HCT116 (cell line): Measurements from ENCODE around the gene EHMT1. TPM values are rescaled to one million over a fixed set of nuclear protein-coding genes. Genes with fewer than 3 reads are reported as not detected.

Experiments
- ATAC-seq: fragments of 200-7000 bp; cut with Tn5 transposase; 2 replicates; pipeline ENCODE4 v1.9.1; 2020; ENCODE audit warnings: mild to moderate bottlenecking, moderate library complexity
- BruUV-seq: library from RNA; stranded (reverse); fragments of 400-500 nt; replicated peaks from 2 replicates; lab custom pipeline; 2021; lab: Mats Ljungman, UMichigan
- CTCF ChIA-PET: fragments of 300-600 bp; sonication (Branson Sonifier 250); formaldehyde crosslinking; loops from one replicate; lab custom pipeline; 2021; ENCODE audit warnings: antibody characterized with exemption; lab: Charles Lee
- POLR2A ChIA-PET: fragments of 300-600, 350-600 bp; sonication (Branson Sonifier 250); formaldehyde crosslinking; loops from one replicate; lab custom pipeline; 2021; ENCODE audit warnings: antibody characterized with exemption; lab: Charles Lee
- RAD21 ChIA-PET, 2 experiments: fragments of 300-600 bp; sonication (Branson Sonifier 250); formaldehyde crosslinking; loops; one replicate each; lab custom pipeline; 2023; ENCODE audit warnings: low total read pairs in 2 of 2; ENCODE audit not compliant: uncharacterized antibody in 2 of 2, unreplicated experiment in 2 of 2, low non-redundant PET in 1 of 2; lab: Charles Lee
- DNase-seq: peaks from one replicate; pipeline ENCODE4 v3.0.0-alpha.2; 2010; ENCODE audit warnings: low read depth, low spot score
- H2AFZ ChIP-seq: fragments of 200-600 bp; shearing (Covaris generic), sonication (generic); 2 replicates; pipeline ENCODE4 v1.6.1; 2017; ENCODE audit warnings: low read depth, mixed run types, mixed read lengths, antibody characterized with exemption, low read length; ENCODE audit not compliant: poor library complexity, severe bottlenecking
- H3K27ac ChIP-seq: 2 replicates; pipeline ENCODE4 v1.5.1; 2012; ENCODE audit warnings: low read depth, low read length
- H3K27me3 ChIP-seq: fragments of 200-600 bp; sonication (generic); 2 replicates; pipeline ENCODE4 v1.6.1; 2016; ENCODE audit warnings: mixed run types, low read length, mixed read lengths; ENCODE audit not compliant: insufficient read depth
- H3K36me3 ChIP-seq, 2 experiments: fragments of 200-500 bp in 1 of 2; fragments of 200-600 bp in 1 of 2; sonication (Bioruptor generic) in 1 of 2; sonication (generic) in 1 of 2; 2 replicates each; pipeline versions ENCODE4 v1.5.1 to v1.6.1; 2014 to 2016; ENCODE audit warnings: low read length in 2 of 2, inconsistent platforms in 1 of 2, mixed read lengths in 1 of 2, mixed run types in 1 of 2; ENCODE audit not compliant: insufficient read depth in 2 of 2, control insufficient read depth in 1 of 2
- H3K4me1 ChIP-seq, 2 experiments: fragments of 200-600 bp in 1 of 2; sonication (generic) in 1 of 2; 2 replicates each; pipeline versions ENCODE4 v1.5.1 to v1.6.1; 2012 to 2017; ENCODE audit warnings: low read length in 2 of 2, inconsistent platforms in 1 of 2, mild to moderate bottlenecking in 1 of 2, mixed read lengths in 1 of 2, mixed run types in 1 of 2, moderate library complexity in 1 of 2; ENCODE audit not compliant: insufficient read depth in 2 of 2, control insufficient read depth in 1 of 2
- H3K4me2 ChIP-seq: fragments of 200-600 bp; sonication (generic); 2 replicates; pipeline ENCODE4 v1.6.1; 2017; ENCODE audit warnings: mixed run types, low read length, mixed read lengths
- H3K4me3 ChIP-seq, 2 experiments: fragments of 200-600 bp in 1 of 2; sonication (generic) in 1 of 2; replicated peaks in 1 of 2; 2 replicates each; pipeline ENCODE4 v1.5.1; 2011 to 2016; ENCODE audit warnings: low read length in 2 of 2, control low read depth in 1 of 2, low read depth in 1 of 2, mild to moderate bottlenecking in 1 of 2, mixed read lengths in 1 of 2, mixed run types in 1 of 2
- H3K79me2 ChIP-seq: fragments of 200-600 bp; sonication (generic); 2 replicates; pipeline ENCODE4 v1.6.1; 2017; ENCODE audit warnings: mild to moderate bottlenecking, mixed run types, low read length, moderate library complexity, mixed read lengths; ENCODE audit not compliant: insufficient read depth
- H3K9ac ChIP-seq: fragments of 200-600 bp; sonication (generic); 2 replicates; pipeline ENCODE4 v1.6.1; 2016; ENCODE audit warnings: low read length, mixed read lengths
- H3K9me2 ChIP-seq: fragments of 200-600 bp; sonication (generic), shearing (Covaris generic); 2 replicates; pipeline ENCODE4 v1.6.1; 2017; ENCODE audit warnings: mixed run types, mild to moderate bottlenecking, moderate library complexity; ENCODE audit not compliant: insufficient read depth
- H3K9me3 ChIP-seq, 2 experiments: fragments of 200-500 bp in 1 of 2; fragments of 200-600 bp in 1 of 2; sonication (Bioruptor generic) in 1 of 2; sonication (generic) in 1 of 2; 2 replicates each; pipeline ENCODE4 v1.6.1; 2014 to 2017; ENCODE audit warnings: low read length in 2 of 2, mixed read lengths in 2 of 2, inconsistent platforms in 1 of 2, low read depth in 1 of 2, mild to moderate bottlenecking in 1 of 2, mixed run types in 1 of 2, moderate library complexity in 1 of 2; ENCODE audit not compliant: control insufficient read depth in 1 of 2, insufficient read depth in 1 of 2
- H4K20me1 ChIP-seq: fragments of 200-600 bp; sonication (generic), shearing (Covaris generic); 2 replicates; pipeline ENCODE4 v1.6.1; 2017; ENCODE audit warnings: mixed run types, mild to moderate bottlenecking, moderate library complexity; ENCODE audit not compliant: insufficient read depth
- CBX3 ChIP-seq: IDR thresholded peaks from 2 replicates; pipeline ENCODE4 v1.6.1; 2012; ENCODE audit warnings: low read depth
- CEBPB ChIP-seq: IDR thresholded peaks from 2 replicates; pipeline ENCODE4 v1.6.1; 2012; ENCODE audit warnings: low read depth
- EGR1 ChIP-seq: IDR thresholded peaks from 2 replicates; pipeline ENCODE4 v1.6.1; 2012; ENCODE audit warnings: low read depth
- ELF1 ChIP-seq: IDR thresholded peaks from 2 replicates; pipeline ENCODE4 v1.6.1; 2012; ENCODE audit warnings: low read depth, borderline replicate concordance
- EZH2 ChIP-seq: fragments of 200-600 bp; sonication (generic); IDR thresholded peaks from 2 replicates; pipeline ENCODE4 v1.6.1; 2017; ENCODE audit warnings: antibody characterized with exemption, mixed run types
- FOSL1 ChIP-seq: IDR thresholded peaks from 2 replicates; pipeline ENCODE4 v1.6.1; 2012; ENCODE audit warnings: low read depth
- JUND ChIP-seq: IDR thresholded peaks from 2 replicates; pipeline ENCODE4 v1.6.1; 2012
- POLR2AphosphoS5 ChIP-seq: IDR thresholded peaks from 2 replicates; pipeline ENCODE4 v1.6.1; 2011; ENCODE audit warnings: mild to moderate bottlenecking, low read depth, low read length, moderate library complexity
- RAD21 ChIP-seq: IDR thresholded peaks from 2 replicates; pipeline ENCODE4 v1.6.1; 2012; ENCODE audit warnings: low read depth, mild to moderate bottlenecking
- SP1 ChIP-seq: IDR thresholded peaks from 2 replicates; pipeline ENCODE4 v1.6.1; 2012; ENCODE audit warnings: low read depth
- SRF ChIP-seq: IDR thresholded peaks from 2 replicates; pipeline ENCODE4 v1.6.1; 2012; ENCODE audit warnings: low read depth
- TCF7L2 ChIP-seq: IDR thresholded peaks from 2 replicates; pipeline ENCODE4 v1.7.0; 2011; ENCODE audit warnings: borderline replicate concordance, inconsistent platforms; ENCODE audit not compliant: insufficient read depth, insufficient read length; ENCODE audit errors: extremely low read depth
- YY1 ChIP-seq: IDR thresholded peaks from 2 replicates; pipeline ENCODE4 v1.6.1; 2011; ENCODE audit warnings: low read length, low read depth, moderate library complexity, mild to moderate bottlenecking; ENCODE audit not compliant: insufficient replicate concordance; ENCODE audit errors: extremely low read depth
- ZBTB33 ChIP-seq: IDR thresholded peaks from 2 replicates; pipeline ENCODE4 v1.6.1; 2011; ENCODE audit warnings: mild to moderate bottlenecking, low read length, moderate library complexity; ENCODE audit not compliant: insufficient replicate concordance; ENCODE audit errors: extremely low read depth
- ZFX ChIP-seq: fragments of 450-650 bp; IDR thresholded peaks from 2 replicates; pipeline ENCODE4 v1.6.1; 2017
- intact Hi-C: fragments of 100-400 bp; cut with micrococcal nuclease; formaldehyde crosslinking; loops from 2 replicates; pipeline ENCODE4 v1.10.0; 2022
- total RNA-seq: library from RNA; stranded (reverse); gene quantifications from one replicate; pipeline ENCODE4 v1.2.1, GENCODE V29; 2021; ENCODE audit not compliant: unreplicated experiment
- TF ChIP-seq, protein P1 (sequence below): IDR thresholded peaks from 2 replicates; pipeline ENCODE4 v1.6.1; 2012; ENCODE audit warnings: low read depth
- TF ChIP-seq, protein P2 (sequence below): IDR thresholded peaks from 2 replicates; pipeline ENCODE4 v1.6.1; 2012

Gene EHMT1
- total RNA-seq, 1 experiment from 2014 or later, result 86.1 TPM

DNA sequence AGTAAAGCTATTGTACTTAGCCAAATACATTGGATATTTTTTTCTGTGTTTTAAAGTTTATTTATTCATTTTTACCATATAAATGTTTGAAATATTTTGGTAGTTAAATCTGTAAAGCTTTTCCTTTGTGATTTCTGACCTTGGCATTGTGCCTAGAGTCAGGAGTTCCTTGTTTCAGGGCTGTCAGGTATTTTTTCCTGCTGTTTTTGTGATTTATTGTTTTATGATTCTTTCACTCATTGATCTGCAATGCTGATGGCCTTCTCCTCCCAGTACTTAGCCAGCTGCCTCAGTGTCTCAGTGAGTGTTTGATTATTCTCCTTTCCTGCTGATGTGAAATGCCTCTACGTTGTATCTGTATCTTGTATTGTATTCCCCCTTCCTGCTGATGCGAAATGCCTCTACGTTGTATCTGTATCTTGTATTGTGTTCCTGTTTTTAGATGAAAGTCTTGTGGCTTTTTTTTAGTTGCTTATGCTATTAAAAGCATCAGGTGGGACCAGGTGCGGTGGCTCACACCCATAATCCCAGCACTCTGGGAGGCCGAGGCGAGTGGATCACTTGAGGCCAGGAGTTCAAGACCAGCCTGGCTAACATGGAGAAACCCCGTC is 61.0 kb downstream of the EHMT1 start:
- intact Hi-C loops, result no loop called here
- peaks cover 0 to 3% of the 10 kb centered on the region in 2 experiments; a peak in 1 of 4 replicates for H3K4me1 ChIP-seq
- ATAC-seq (no peak), DNase-seq (no peak)
- H3K27me3 ChIP-seq, result no peaks in the 10 kb centered on the region
- H3K79me2 ChIP-seq, result peaks cover 87% of the 10 kb centered on the region
- H3K27ac ChIP-seq, result no peak overlapping the region
- peaks cover 4% of the 10 kb centered on the region; the same call in 1 of the 2 replicates for H4K20me1 ChIP-seq
- ChIA-PET RAD21 (no interaction called here), POLR2A (no interaction called here), CTCF (no interaction called here)
- no peak overlapping the region for H3K4me3 ChIP-seq
- H3K9ac ChIP-seq, result no peak overlapping the region
- TF ChIP-seq TCF7L2, result no peak
- no peak for TF ChIP-seq JUND
- TF ChIP-seq ZFX, result no peak
- TF ChIP-seq EZH2, result no peak
- TF ChIP-seq, protein P1, sequence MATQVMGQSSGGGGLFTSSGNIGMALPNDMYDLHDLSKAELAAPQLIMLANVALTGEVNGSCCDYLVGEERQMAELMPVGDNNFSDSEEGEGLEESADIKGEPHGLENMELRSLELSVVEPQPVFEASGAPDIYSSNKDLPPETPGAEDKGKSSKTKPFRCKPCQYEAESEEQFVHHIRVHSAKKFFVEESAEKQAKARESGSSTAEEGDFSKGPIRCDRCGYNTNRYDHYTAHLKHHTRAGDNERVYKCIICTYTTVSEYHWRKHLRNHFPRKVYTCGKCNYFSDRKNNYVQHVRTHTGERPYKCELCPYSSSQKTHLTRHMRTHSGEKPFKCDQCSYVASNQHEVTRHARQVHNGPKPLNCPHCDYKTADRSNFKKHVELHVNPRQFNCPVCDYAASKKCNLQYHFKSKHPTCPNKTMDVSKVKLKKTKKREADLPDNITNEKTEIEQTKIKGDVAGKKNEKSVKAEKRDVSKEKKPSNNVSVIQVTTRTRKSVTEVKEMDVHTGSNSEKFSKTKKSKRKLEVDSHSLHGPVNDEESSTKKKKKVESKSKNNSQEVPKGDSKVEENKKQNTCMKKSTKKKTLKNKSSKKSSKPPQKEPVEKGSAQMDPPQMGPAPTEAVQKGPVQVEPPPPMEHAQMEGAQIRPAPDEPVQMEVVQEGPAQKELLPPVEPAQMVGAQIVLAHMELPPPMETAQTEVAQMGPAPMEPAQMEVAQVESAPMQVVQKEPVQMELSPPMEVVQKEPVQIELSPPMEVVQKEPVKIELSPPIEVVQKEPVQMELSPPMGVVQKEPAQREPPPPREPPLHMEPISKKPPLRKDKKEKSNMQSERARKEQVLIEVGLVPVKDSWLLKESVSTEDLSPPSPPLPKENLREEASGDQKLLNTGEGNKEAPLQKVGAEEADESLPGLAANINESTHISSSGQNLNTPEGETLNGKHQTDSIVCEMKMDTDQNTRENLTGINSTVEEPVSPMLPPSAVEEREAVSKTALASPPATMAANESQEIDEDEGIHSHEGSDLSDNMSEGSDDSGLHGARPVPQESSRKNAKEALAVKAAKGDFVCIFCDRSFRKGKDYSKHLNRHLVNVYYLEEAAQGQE, result no peak
- no peak for TF ChIP-seq EGR1
- TF ChIP-seq SRF, result no peak
- no peak for TF ChIP-seq FOSL1
- no peak for TF ChIP-seq CEBPB
- TF ChIP-seq YY1, result no peak
- TF ChIP-seq, protein P2, sequence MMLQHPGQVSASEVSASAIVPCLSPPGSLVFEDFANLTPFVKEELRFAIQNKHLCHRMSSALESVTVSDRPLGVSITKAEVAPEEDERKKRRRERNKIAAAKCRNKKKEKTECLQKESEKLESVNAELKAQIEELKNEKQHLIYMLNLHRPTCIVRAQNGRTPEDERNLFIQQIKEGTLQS, result no peak
- no peak for TF ChIP-seq RAD21
- no peak for TF ChIP-seq SP1
- no peak for TF ChIP-seq POLR2AphosphoS5
- no peak for TF ChIP-seq CBX3
- TF ChIP-seq ELF1, result no peak
- no peak for TF ChIP-seq ZBTB33
- no TSS peak for BruUV-seq
- H3K9me3 ChIP-seq, result no peaks in the 10 kb centered on the region
- no peaks in the 10 kb centered on the region for H3K9me2 ChIP-seq
- H3K36me3 ChIP-seq, result peaks cover 0 to 4% of the 10 kb centered on the region in 2 experiments; a peak in 1 of 4 replicates
- no peak overlapping the region for H3K4me2 ChIP-seq
- H2AFZ ChIP-seq, result no peak overlapping the region
